ENCODE results near the gene FAM181A.

- no peak for TF ChIP-seq SP1 (IDR thresholded peaks at IDR 0.05)
- no peak for TF ChIP-seq ELF4 (IDR thresholded peaks at IDR 0.05)
- no peak for TF ChIP-seq FOXM1 (IDR thresholded peaks at IDR 0.05; ENCODE audit: borderline replicate concordance)
- TF ChIP-seq CTBP1 (IDR thresholded peaks at IDR 0.05; ENCODE audit: borderline replicate concordance) = no peak
- TF ChIP-seq ZNF384 (IDR thresholded peaks at IDR 0.05) = no peak
- TF ChIP-seq ARNT (IDR thresholded peaks at IDR 0.05) = no peak
- no peak for TF ChIP-seq BHLHE40 (IDR thresholded peaks at IDR 0.05; ENCODE audit: borderline replicate concordance)
- no peak for TF ChIP-seq FOXA1 (IDR thresholded peaks at IDR 0.05)
These were observed 10.6 kb upstream of the FAM181A start for GRCh38 chr14:93916498-93916897.
